ENCODE results near the gene CCDC86. TPM values are rescaled to one million over a fixed set of nuclear protein-coding genes. Genes with fewer than 3 reads are reported as not detected.

The CCDC86 gene
- total RNA-seq, 4 donors from 2014 or later = 7.4 to 23.0 (median 8.3) TPM

DNA sequence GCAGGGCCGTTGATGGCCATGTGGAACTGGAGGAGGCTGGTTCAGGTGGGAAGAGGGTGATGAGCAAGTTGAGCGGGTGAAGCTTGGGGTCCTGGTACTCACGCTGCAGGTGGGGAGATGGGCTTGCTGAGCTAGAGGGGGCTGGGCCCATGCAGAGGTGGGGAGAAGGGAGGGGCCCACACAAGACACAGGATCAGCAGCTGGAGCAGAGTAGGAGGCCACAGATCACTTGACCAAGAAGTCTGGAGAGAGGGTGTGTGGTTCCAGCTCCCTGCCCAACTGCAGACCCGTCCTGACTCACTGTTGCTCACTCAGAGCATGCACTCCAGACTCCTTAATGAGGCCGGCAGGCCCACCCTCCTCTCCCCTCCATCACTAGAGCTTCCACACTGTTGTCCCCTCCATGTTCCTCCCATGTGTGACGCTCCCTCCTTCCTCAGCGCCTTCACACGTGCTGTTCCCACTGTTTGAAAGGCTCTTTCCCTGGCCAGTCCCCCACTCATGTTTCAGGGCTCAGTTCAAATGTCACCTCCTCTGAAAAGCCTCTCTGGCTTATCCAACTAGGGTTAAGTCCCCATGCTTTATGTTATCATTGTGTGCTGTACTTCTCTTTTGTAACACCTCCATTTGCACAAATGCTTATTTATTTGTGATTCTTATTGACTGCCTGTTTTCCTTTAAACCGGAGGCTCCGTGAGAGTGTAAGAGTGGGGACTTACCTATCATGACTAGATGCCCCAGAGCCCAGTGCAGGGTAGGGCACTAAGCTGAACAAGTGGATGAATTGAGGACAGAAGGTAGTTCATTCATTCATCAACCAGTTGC lies 2.3 kb downstream of the CCDC86 start:
- intact Hi-C loops (cut with DNase I; ENCODE audit: low total_unique reads) = loop anchor here (5.0 kb wide), 1 partner anchor 68 kb away; the partner anchor contains the start of gene TMEM109
- no peaks in the 10 kb centered on the region for H3K27me3 ChIP-seq
- no peak for TF ChIP-seq POLR2A (IDR thresholded peaks at IDR 0.05)
- H3K4me3 ChIP-seq = no peak overlapping the region
- H3K27ac ChIP-seq = no peak overlapping the region
- DNase-seq = no peak
- no peaks in the 10 kb centered on the region for H3K36me3 ChIP-seq
- H3K4me1 ChIP-seq = peaks cover 0 to 4% of the 10 kb centered on the region in 2 donors
- H3K9me3 ChIP-seq = no peaks in the 10 kb centered on the region

DNA sequence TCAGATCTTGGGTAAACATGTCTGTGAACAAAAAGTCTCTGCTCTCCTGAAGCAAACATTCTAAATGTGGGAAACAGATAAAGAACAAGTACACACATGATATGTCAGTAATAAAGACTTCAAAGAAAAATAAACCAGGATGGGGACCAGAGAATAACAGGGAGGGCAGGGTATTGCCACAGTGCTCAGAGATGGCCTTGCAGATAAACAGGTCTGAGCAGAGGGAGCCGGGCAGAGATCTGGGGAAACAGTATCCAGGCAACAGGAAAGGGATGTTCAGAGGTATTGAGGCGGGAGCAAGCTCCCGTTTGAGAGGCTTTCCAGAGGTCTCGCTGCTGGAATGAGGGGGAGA lies 2.9 kb downstream of the CCDC86 start:
- no peak for DNase-seq
- Histone ChIP-seq H3K9me3 (no peaks in the 10 kb centered on the region), H3K36me3 (no peaks in the 10 kb centered on the region), H3K4me3 (no peak overlapping the region), H3K4me1 (peaks cover 0 to 4% of the 10 kb centered on the region in 2 donors), H3K27ac (no peak overlapping the region), H3K27me3 (no peaks in the 10 kb centered on the region)
- intact Hi-C loops (cut with DNase I; ENCODE audit: low total_unique reads) = loop anchor here (5.0 kb wide), 1 partner anchor 67 kb away; the partner anchor contains the start of gene TMEM109
- TF ChIP-seq, protein P1, sequence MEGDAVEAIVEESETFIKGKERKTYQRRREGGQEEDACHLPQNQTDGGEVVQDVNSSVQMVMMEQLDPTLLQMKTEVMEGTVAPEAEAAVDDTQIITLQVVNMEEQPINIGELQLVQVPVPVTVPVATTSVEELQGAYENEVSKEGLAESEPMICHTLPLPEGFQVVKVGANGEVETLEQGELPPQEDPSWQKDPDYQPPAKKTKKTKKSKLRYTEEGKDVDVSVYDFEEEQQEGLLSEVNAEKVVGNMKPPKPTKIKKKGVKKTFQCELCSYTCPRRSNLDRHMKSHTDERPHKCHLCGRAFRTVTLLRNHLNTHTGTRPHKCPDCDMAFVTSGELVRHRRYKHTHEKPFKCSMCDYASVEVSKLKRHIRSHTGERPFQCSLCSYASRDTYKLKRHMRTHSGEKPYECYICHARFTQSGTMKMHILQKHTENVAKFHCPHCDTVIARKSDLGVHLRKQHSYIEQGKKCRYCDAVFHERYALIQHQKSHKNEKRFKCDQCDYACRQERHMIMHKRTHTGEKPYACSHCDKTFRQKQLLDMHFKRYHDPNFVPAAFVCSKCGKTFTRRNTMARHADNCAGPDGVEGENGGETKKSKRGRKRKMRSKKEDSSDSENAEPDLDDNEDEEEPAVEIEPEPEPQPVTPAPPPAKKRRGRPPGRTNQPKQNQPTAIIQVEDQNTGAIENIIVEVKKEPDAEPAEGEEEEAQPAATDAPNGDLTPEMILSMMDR (IDR thresholded peaks at IDR 0.05) = no peak
- no peak for TF ChIP-seq POLR2A (IDR thresholded peaks at IDR 0.05)

DNA sequence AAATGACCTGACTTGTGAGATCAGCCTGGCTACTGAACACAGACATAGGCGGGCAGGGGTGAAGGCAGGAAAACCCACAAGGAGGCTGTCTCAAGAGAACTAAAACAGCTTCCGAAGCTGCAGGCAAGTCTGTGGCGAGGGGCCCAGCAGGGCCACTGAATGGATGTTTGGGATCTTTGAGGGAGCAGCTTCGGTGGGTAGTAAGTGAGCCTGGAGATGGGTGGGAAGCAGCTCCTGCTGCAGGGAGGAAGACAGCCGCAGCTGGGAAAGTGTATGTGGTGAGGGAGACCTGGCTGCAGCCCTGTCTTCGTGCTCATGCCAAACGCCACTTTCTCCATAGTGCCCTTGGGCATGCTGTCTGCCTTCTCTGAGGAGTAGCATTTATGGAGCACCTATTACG lies 3.4 kb downstream of the CCDC86 start:
- Histone ChIP-seq H3K9me3 (no peaks in the 10 kb centered on the region), H3K27me3 (no peaks in the 10 kb centered on the region), H3K4me3 (no peak overlapping the region), H3K27ac (no peak overlapping the region), H3K36me3 (no peaks in the 10 kb centered on the region), H3K4me1 (peaks cover 0 to 4% of the 10 kb centered on the region in 2 donors)
- intact Hi-C loops (cut with DNase I; ENCODE audit: low total_unique reads) = no loop called here
- no peak for DNase-seq
- TF ChIP-seq POLR2A (IDR thresholded peaks at IDR 0.05) = no peak
- TF ChIP-seq, protein P1 (IDR thresholded peaks at IDR 0.05) = no peak

DNA sequence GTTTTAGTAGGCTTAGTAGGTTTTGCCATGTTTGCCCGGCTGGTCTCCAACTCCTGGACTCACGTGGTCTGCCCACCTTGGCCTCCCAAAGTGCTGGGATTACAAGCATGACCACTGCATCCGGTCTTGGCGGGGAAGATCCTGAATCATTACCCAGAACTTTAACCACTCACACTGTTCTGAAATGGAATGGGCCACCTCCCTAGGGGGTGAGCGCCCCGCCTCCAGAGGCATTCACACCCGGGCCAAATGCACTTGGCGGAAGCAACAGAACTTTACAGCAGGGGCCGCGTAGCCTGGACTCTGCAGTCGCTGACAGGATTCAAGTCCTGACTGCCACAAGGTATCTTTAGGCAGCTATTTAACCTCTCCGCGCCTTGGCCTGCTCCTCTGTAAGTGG lies 5.4 kb downstream of the CCDC86 start:
- H3K27ac ChIP-seq = no peak overlapping the region
- DNase-seq = no peak
- no peak for TF ChIP-seq POLR2A (IDR thresholded peaks at IDR 0.05)
- TF ChIP-seq, protein P1 (IDR thresholded peaks at IDR 0.05) = no peak
- no peaks in the 10 kb centered on the region for H3K36me3 ChIP-seq
- H3K4me1 ChIP-seq = no peaks in the 10 kb centered on the region
- H3K9me3 ChIP-seq = no peaks in the 10 kb centered on the region
- no peak overlapping the region for H3K4me3 ChIP-seq
- no peaks in the 10 kb centered on the region for H3K27me3 ChIP-seq
- intact Hi-C loops (cut with DNase I; ENCODE audit: low total_unique reads) = no loop called here

DNA sequence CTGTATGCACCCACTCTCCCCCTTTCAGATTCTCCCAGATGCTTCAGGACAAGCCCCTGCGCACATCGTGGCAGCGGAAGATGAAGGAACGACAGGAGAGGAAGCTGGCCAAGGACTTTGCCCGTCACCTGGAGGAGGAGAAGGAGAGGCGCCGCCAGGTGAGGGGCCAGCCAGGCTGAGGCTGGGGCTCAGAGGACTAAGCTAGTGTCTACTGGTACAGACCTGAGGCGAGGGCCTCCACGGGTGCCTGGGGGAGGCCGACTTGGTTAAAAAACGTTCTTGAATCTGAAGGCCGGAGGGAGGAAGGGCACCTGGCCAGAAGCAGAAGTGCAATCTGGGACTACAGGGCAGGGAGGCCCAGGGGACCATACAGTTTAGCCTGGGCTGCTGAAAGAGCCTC lies 6.0 kb downstream of the CCDC86 start:
- DNase-seq = no peak
- TF ChIP-seq, protein P1 (IDR thresholded peaks at IDR 0.05) = no peak
- intact Hi-C loops (cut with DNase I; ENCODE audit: low total_unique reads) = no loop called here
- Histone ChIP-seq H3K36me3 (no peaks in the 10 kb centered on the region), H3K4me3 (no peak overlapping the region), H3K4me1 (no peaks in the 10 kb centered on the region), H3K27ac (no peak overlapping the region), H3K27me3 (no peaks in the 10 kb centered on the region), H3K9me3 (no peaks in the 10 kb centered on the region)

Measured in uterus (tissue), 4 donors.